Gastrocnemius medialis (tissue), 4 donors: Measurements from ENCODE around the gene DCC.

Experiments used
- POLR2A ChIP-seq, 2 donors: fragments of 450-650 bp; IDR thresholded peaks; one replicate each; pipeline ENCODE4 v1.6.1; 2017; ENCODE audit warnings: antibody characterized with exemption in 2 of 2, mild to moderate bottlenecking in 2 of 2, moderate library complexity in 2 of 2
- TF ChIP-seq, protein P1 (sequence below), 5 experiments: fragments of 450-650 bp in 3 of 5; fragments of 200-600 bp in 2 of 5; sonication (generic) in 2 of 5; IDR thresholded peaks in 4 of 5; conservative IDR thresholded peaks in 1 of 5; 1 replicate in 4 of 5; 2 replicates in 1 of 5; pipeline ENCODE4 v1.5.1; 2016 to 2019; ENCODE audit warnings: antibody characterized with exemption in 5 of 5, mild to moderate bottlenecking in 3 of 5, moderate library complexity in 3 of 5

DNA sequence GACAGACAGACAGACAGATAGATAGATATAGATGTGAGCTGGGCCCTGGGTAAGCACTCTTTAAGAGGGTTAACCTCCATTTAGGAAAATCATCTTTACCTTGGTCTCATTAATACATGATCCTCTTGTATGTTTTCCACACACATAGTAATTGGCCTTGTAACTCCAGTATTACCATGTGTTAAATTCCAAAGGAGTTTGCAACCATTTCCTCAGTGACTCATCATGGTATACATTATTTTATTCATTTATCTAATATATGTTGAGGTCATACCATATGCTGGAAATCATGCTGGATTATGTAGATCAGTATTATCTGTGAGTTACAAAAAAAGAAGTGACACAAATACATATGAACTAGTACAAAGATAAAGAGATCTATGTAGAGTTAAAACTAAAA lies 504.3 kb downstream of the DCC start:
- TF ChIP-seq, protein P1, sequence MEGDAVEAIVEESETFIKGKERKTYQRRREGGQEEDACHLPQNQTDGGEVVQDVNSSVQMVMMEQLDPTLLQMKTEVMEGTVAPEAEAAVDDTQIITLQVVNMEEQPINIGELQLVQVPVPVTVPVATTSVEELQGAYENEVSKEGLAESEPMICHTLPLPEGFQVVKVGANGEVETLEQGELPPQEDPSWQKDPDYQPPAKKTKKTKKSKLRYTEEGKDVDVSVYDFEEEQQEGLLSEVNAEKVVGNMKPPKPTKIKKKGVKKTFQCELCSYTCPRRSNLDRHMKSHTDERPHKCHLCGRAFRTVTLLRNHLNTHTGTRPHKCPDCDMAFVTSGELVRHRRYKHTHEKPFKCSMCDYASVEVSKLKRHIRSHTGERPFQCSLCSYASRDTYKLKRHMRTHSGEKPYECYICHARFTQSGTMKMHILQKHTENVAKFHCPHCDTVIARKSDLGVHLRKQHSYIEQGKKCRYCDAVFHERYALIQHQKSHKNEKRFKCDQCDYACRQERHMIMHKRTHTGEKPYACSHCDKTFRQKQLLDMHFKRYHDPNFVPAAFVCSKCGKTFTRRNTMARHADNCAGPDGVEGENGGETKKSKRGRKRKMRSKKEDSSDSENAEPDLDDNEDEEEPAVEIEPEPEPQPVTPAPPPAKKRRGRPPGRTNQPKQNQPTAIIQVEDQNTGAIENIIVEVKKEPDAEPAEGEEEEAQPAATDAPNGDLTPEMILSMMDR (IDR thresholded peaks at IDR 0.05 in 4 of 5, conservative IDR thresholded peaks at IDR 0.05 in 1 of 5): no peak
- no peak for TF ChIP-seq POLR2A (IDR thresholded peaks at IDR 0.05)
